IgD-negative memory B cell (primary cell): Measurements from ENCODE around the gene KHSRP. TPM values are rescaled to one million over a fixed set of nuclear protein-coding genes. Genes with fewer than 3 reads are reported as not detected.

Experiments used
- H3K27ac Mint-ChIP-seq, 3 donors: one replicate each; pipeline ENCODE4 v1.8.0; 2020 to 2022; ENCODE audit warnings: mild to moderate bottlenecking in 3 of 3, mixed read lengths in 3 of 3, moderate library complexity in 1 of 3
- H3K27me3 Mint-ChIP-seq: one replicate; pipeline ENCODE4 v1.8.0; 2021; ENCODE audit warnings: mixed read lengths
- H3K36me3 Mint-ChIP-seq: one replicate; pipeline ENCODE4 v1.8.0; 2020; ENCODE audit warnings: mild to moderate bottlenecking, mixed read lengths
- H3K4me1 Mint-ChIP-seq, 3 donors: one replicate each; pipeline ENCODE4 v1.8.0; 2020 to 2022; ENCODE audit warnings: mixed read lengths in 3 of 3, mild to moderate bottlenecking in 1 of 3
- H3K4me3 Mint-ChIP-seq, 4 donors: one replicate each; pipeline ENCODE4 v1.8.0; 2020 to 2022; ENCODE audit warnings: mild to moderate bottlenecking in 4 of 4, mixed read lengths in 4 of 4, moderate library complexity in 3 of 4
- H3K9me3 Mint-ChIP-seq, 3 donors: one replicate each; pipeline ENCODE4 v1.8.0; 2020 to 2021; ENCODE audit warnings: mixed read lengths in 3 of 3, mild to moderate bottlenecking in 1 of 3
- polyA plus RNA-seq: library from polyadenylated mRNA; unstranded; fragments of 300-500 nt; fragmentation: Illumina TruSeq; gene quantifications from one replicate; pipeline ENCODE4 v1.2.3, GENCODE V29; 2021

KHSRP gene, protein sequence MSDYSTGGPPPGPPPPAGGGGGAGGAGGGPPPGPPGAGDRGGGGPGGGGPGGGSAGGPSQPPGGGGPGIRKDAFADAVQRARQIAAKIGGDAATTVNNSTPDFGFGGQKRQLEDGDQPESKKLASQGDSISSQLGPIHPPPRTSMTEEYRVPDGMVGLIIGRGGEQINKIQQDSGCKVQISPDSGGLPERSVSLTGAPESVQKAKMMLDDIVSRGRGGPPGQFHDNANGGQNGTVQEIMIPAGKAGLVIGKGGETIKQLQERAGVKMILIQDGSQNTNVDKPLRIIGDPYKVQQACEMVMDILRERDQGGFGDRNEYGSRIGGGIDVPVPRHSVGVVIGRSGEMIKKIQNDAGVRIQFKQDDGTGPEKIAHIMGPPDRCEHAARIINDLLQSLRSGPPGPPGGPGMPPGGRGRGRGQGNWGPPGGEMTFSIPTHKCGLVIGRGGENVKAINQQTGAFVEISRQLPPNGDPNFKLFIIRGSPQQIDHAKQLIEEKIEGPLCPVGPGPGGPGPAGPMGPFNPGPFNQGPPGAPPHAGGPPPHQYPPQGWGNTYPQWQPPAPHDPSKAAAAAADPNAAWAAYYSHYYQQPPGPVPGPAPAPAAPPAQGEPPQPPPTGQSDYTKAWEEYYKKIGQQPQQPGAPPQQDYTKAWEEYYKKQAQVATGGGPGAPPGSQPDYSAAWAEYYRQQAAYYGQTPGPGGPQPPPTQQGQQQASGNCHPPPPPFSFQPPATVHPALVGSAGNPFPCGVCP
- polyA plus RNA-seq = 18.7 TPM

GRCh38 chr19:6424195-6424938, at the start of gene KHSRP:
Gene KHSRP (minus strand): TSS chr19:6424811. CDS start chr19:6424701, 110 bp downstream.
- H3K4me1 Mint-ChIP-seq = peaks cover 4 to 28% (median 16%) of the 10 kb centered on the region in 3 donors
- H3K36me3 Mint-ChIP-seq = no peaks in the 10 kb centered on the region
- H3K27ac Mint-ChIP-seq = peak within 1 kb of the TSS; percentile 78 to 99 (median 80)
- no peaks in the 10 kb centered on the region for H3K27me3 Mint-ChIP-seq
- no peaks in the 10 kb centered on the region for H3K9me3 Mint-ChIP-seq
- H3K4me3 Mint-ChIP-seq = peak within 1 kb of the TSS; percentile 81 to 96 (median 88)

DNA sequence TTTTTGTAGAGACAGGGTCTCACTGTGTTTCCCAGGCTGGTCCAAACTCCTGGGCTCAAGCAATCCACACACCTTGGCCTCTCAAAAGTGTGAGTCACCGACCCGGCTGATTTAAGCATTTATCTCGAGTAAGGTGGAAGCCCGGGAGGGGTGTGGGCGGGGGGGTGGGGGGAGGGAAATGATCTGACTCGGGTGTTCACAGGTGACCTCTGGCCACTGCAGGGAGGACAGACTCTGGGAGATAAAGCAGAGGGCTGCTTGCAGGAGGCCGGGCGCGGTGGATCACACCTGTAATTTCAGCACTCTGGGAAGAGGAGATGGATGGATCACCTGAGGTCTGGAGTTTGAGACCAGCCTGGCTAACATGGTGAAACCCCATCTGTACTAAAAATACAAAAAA, 49.0 kb upstream of the KHSRP start:
- H3K4me1 Mint-ChIP-seq = no peaks in the 10 kb centered on the region
- H3K4me3 Mint-ChIP-seq = no peak overlapping the region
- H3K9me3 Mint-ChIP-seq = no peaks in the 10 kb centered on the region
- H3K27ac Mint-ChIP-seq = no peak overlapping the region
- peaks cover 5% of the 10 kb centered on the region for H3K36me3 Mint-ChIP-seq
- H3K27me3 Mint-ChIP-seq = no peaks in the 10 kb centered on the region

GRCh38 chr19:6472713-6473112, 48.1 kb upstream of the KHSRP start:
- no peaks in the 10 kb centered on the region for H3K9me3 Mint-ChIP-seq
- peaks cover 7% of the 10 kb centered on the region for H3K36me3 Mint-ChIP-seq
- no peak overlapping the region for H3K4me3 Mint-ChIP-seq
- no peaks in the 10 kb centered on the region for H3K4me1 Mint-ChIP-seq
- H3K27ac Mint-ChIP-seq = no peak overlapping the region
- no peaks in the 10 kb centered on the region for H3K27me3 Mint-ChIP-seq

DNA sequence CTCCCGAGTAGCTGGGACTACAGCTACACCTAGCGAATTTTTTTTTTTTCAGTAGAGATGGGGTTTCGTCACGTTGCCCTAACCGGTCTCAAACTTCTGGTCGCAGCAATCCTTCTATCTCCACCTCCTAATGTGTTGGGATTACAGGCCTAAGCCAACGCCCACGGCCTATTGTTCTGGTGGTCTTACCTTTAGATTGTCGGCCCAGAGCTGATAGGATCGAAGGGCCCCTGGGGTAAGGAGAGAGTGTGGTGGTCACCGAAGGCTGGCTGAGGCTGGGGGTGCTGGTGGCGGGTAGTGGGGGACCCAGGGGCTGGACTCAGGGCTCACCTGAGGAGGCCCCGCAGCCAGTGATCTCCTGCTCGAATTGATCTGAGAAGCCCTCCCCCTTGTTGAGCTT, 46.5 kb upstream of the KHSRP start:
- H3K27ac Mint-ChIP-seq = peak overlapping the region in 1 of 3 donors; percentile 23

GRCh38 chr19:6470173-6470572, 45.6 kb upstream of the KHSRP start:
- Mint-ChIP-seq H3K36me3 (peaks cover 6% of the 10 kb centered on the region), H3K27ac (no peak overlapping the region), H3K4me3 (no peak overlapping the region), H3K9me3 (no peaks in the 10 kb centered on the region), H3K27me3 (no peaks in the 10 kb centered on the region), H3K4me1 (peaks cover 0 to 5% (median 3%) of the 10 kb centered on the region in 3 donors)

More for the DNA sequence above, 46.5 kb upstream of the KHSRP start:
- H3K4me1 Mint-ChIP-seq = peaks cover 0 to 2% (median 0%) of the 10 kb centered on the region in 3 donors
- H3K36me3 Mint-ChIP-seq = peaks cover 6% of the 10 kb centered on the region
- no peaks in the 10 kb centered on the region for H3K9me3 Mint-ChIP-seq
- no peaks in the 10 kb centered on the region for H3K27me3 Mint-ChIP-seq
- H3K4me3 Mint-ChIP-seq = no peak overlapping the region

DNA sequence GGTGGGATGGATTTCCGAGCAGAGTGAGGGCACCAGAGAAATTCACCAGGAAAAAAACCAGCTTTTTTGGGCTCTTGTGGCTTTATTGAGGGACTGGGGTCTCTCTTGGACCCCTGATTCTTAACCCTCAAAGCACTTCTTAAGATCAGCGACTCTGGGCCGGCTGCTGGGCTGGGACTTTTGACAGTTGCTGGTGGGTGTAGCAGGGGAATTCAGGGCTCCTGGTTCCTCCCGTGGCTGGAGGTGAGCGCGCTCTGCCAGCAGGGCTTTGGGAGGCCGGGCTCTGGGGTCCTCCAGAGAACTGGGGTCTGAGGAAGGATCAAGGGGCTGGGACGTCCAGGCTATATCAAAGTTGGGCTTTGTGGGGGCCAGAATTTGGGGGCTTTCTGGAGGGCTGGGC, 42.8 kb upstream of the KHSRP start:
- Mint-ChIP-seq H3K27ac (no peak overlapping the region), H3K9me3 (no peaks in the 10 kb centered on the region), H3K4me3 (no peak overlapping the region), H3K4me1 (peaks cover 0 to 15% (median 10%) of the 10 kb centered on the region in 3 donors), H3K36me3 (peaks cover 6% of the 10 kb centered on the region), H3K27me3 (peaks cover 2% of the 10 kb centered on the region)

DNA sequence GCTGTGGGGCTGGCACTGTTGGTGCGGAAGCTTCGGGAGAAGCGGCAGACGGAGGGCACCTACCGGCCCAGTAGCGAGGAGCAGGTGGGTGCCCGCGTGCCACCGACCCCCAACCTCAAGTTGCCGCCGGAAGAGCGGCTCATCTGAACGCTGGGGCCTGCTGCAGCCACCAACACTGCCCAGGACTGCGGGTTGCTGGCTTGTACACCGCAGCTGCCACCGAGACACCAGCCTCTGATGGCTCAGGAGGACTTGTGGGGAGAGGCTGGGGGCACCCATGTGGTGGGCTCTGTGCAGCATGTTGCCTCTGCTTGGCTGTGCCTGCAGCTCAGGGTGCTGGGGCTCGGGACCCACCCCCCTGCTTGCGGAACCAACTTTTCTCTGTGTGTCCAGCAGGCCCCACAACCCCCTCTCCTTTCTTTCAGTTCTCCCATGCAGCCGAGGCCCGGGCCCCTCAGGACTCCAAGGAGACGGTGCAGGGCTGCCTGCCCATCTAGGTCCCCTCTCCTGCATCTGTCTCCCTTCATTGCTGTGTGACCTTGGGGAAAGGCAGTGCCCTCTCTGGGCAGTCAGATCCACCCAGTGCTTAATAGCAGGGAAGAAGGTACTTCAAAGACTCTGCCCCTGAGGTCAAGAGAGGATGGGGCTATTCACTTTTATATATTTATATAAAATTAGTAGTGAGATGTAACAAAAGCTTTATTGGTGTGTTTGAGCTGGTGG, 42.1 kb upstream of the KHSRP start:
- peaks cover 2% of the 10 kb centered on the region for H3K27me3 Mint-ChIP-seq
- H3K4me1 Mint-ChIP-seq = peaks cover 0 to 18% (median 10%) of the 10 kb centered on the region in 3 donors
- peaks cover 6% of the 10 kb centered on the region for H3K36me3 Mint-ChIP-seq
- no peak overlapping the region for H3K4me3 Mint-ChIP-seq
- no peaks in the 10 kb centered on the region for H3K9me3 Mint-ChIP-seq
- no peak overlapping the region for H3K27ac Mint-ChIP-seq

DNA sequence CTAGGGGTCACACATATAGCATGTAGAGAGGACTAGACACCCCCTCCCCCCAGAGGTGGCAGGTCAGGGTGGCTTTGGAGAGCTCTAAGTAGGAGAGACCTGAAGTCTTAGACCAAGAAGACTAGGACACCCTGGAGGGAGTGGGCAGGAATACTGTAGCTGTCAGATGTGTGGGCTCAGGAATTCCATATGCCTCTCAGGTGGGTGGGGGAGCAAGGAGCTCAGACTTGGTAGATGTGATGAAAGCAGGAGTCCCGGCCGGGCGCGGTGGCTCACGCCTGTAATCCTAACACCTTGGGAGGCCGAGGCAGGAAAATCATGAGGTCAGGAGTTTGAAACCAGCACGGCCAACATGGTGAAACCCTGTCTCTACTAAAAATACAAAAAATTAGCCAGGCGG, 41.1 kb upstream of the KHSRP start:
- Mint-ChIP-seq H3K4me3 (peak overlapping the region in 2 of 4 donors; percentile 28 to 68), H3K27me3 (peaks cover 2% of the 10 kb centered on the region), H3K27ac (peak overlapping the region in 1 of 3 donors; percentile 65), H3K9me3 (no peaks in the 10 kb centered on the region), H3K36me3 (peaks cover 6% of the 10 kb centered on the region), H3K4me1 (peaks cover 1 to 18% (median 10%) of the 10 kb centered on the region in 3 donors)

- Mint-ChIP-seq H3K27me3 (peaks cover 2% of the 10 kb centered on the region), H3K36me3 (peaks cover 3% of the 10 kb centered on the region), H3K4me3 (peak overlapping the region in 3 of 4 donors; percentile 28 to 67 (median 65)), H3K9me3 (no peaks in the 10 kb centered on the region), H3K4me1 (peaks cover 8 to 22% (median 14%) of the 10 kb centered on the region in 3 donors), H3K27ac (peak overlapping the region in 2 of 3 donors; percentile 63 to 74)
Measured at GRCh38 chr19:6465006-6465405, 40.4 kb upstream of the KHSRP start.

DNA sequence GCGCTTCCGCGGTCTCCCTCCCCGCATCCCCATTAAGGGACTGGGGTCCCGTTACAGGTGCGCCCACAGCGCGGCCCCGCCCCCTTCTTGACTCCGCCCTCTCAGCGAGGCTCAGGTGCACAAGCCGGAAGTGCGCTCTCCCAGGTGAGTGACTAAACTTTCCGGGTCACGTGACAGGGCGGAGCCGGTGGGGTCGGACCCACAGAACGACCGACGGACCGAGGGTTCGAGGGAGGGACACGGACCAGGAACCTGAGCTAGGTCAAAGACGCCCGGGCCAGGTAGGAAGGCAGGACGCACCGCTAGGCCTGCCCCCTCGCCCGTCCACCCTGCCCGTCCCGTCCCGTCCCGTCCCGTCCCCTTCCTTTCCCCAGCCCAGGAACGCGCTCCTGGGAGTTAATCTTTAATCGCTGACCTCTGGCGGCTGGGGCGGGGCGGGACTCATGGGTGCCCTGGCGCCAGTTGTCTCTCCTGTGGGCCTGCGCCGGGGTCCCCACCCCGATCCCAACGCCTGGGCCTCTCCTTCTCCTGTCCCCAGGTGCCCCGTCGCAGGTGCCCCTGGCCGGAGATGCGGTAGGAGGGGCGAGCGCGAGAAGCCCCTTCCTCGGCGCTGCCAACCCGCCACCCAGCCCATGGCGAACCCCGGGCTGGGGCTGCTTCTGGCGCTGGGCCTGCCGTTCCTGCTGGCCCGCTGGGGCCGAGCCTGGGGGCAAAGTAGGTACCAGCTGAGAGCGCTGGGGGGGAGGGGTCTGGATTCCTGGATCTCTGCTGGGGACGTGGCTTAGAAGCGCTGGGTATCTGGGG, 39.7 kb upstream of the KHSRP start, which contains the start of gene CRB3:
Gene CRB3 (plus strand): TSS at position 202 of the 804 bp plus-strand sequence. CDS start 431 bp downstream, at position 633.
- Mint-ChIP-seq H3K4me3 (peak within 1 kb of the TSS; percentile 67 to 88 (median 80)), H3K27ac (peak within 1 kb of the TSS; percentile 46 to 74 (median 63)), H3K9me3 (no peaks in the 10 kb centered on the region), H3K36me3 (peaks cover 3% of the 10 kb centered on the region), H3K4me1 (peaks cover 10 to 23% (median 15%) of the 10 kb centered on the region in 3 donors), H3K27me3 (peaks cover 2% of the 10 kb centered on the region)

- Mint-ChIP-seq H3K36me3 (peaks cover 6% of the 10 kb centered on the region), H3K4me1 (peaks cover 17 to 33% (median 27%) of the 10 kb centered on the region in 3 donors), H3K9me3 (no peaks in the 10 kb centered on the region), H3K27me3 (peaks cover 2% of the 10 kb centered on the region), H3K27ac (peak overlapping the region; percentile 80 to 96 (median 93)), H3K4me3 (peak overlapping the region; percentile 92 to 99 (median 98))
Measured at GRCh38 chr19:6460099-6460884, 35.7 kb upstream of the KHSRP start.

- Mint-ChIP-seq H3K27me3 (peaks cover 2% of the 10 kb centered on the region), H3K36me3 (peaks cover 14% of the 10 kb centered on the region), H3K9me3 (no peaks in the 10 kb centered on the region), H3K4me3 (peak within 1 kb of the TSS; percentile 92 to 99 (median 98)), H3K4me1 (peaks cover 17 to 28% (median 20%) of the 10 kb centered on the region in 3 donors), H3K27ac (peak within 1 kb of the TSS; percentile 93 to 96 (median 94))
Measured at GRCh38 chr19:6459262-6460098, 34.9 kb upstream of the KHSRP start, which contains the start of gene SLC25A23. Gene SLC25A23 (minus strand): TSS chr19:6459792. CDS start chr19:6459628, 164 bp downstream.
